Activated CD4-positive, alpha-beta T cell treated with anti-CD3 and anti-CD28 coated beads, Interleukin-2, amount 50 U/mL, for 48 hours (primary cell): ENCODE results near the gene OR10G4.
"Not testable (repeated sequence)": the region's sequence is repeated elsewhere in the genome, so short reads cannot be mapped to it uniquely, and the experiment has no call there.

Experiments
- DNase-seq, 2 experiments: peaks; one replicate each; pipeline ENCODE4 v3.0.0-alpha.2; 2020

OR10G4 gene, protein sequence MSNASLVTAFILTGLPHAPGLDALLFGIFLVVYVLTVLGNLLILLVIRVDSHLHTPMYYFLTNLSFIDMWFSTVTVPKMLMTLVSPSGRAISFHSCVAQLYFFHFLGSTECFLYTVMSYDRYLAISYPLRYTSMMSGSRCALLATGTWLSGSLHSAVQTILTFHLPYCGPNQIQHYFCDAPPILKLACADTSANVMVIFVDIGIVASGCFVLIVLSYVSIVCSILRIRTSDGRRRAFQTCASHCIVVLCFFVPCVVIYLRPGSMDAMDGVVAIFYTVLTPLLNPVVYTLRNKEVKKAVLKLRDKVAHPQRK

DNA sequence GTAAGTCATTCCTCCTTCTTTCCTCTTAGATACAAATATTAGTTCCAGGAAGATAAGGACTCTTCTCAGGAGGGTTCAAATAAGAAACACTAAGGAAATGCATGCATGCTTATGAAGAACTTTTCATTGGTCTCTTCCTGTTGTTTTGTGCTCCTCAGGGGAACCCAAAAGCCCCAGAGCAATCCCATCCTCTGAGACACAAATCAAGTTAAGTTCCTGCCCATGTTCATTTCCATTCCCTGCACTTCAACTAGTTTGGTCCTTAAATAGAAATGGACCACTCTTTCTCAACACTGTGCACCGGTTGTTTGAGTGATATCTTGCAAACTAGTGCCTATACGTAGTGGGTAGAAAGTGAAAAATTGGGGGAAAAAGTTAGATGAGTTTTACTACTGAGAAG lies at the start of gene OR10G4:
Gene OR10G4, plus strand, starts transcription at position 301 of the 400 bp plus-strand sequence. CDS start 2,578 bp downstream, outside the sequence.
- no peak for DNase-seq

DNA sequence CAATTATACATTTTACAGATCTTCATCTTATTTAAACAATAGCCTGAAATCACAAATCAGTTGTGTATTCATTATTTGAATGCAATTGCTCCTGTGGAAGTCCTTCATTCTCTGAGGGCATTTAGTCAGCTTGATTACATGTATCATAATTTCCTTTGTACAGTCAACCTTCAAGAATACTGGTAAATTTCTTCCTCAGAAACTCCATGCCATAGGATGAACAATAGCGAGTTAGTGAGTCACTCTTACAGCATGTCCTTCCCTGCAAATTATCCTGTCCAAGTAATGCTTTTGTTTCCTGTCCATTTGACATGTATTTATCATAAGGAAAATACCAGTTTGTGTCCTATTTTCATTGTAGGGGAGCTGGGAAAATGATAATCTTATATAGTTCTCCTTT lies 39.0 kb upstream of the OR10G4 start:
- no peak for DNase-seq

DNA sequence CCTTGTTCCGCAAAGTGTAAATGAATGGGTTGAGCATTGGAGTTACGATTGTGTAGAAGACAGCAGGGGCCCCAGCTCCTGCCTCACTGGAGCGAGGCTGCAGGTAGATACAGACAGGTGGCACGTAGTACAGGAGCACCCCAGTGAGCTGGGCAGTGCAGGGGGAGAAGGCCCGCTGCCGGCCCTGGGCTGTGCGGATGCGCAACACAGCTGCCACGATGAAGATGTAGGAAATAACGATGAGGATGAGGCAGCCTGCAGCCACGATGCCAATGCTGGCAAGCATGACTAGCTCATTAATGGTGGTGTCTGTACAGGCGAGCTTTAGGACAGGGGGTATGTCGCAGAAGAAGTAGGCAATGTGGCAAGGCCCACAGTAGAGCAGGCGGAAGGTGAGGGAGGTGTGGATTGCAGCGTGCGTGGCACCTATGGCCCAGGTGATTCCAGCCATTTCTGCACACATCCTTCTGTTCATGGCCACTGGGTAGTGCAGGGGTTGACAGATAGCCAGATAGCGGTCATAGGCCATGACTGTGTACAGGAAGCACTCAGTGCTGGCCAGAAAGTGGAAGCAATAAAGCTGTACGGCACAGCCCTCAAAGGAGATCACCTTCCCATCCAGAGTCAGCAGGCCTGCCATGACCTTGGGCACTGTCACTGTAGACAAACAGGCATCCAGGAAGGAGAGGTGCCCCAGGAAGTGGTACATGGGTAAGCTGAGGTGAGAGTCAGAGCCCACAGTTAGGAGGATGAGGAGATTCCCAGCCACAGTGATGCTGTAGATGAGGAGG lies 35.8 kb upstream of the OR10G4 start:
- DNase-seq = no peak

DNA sequence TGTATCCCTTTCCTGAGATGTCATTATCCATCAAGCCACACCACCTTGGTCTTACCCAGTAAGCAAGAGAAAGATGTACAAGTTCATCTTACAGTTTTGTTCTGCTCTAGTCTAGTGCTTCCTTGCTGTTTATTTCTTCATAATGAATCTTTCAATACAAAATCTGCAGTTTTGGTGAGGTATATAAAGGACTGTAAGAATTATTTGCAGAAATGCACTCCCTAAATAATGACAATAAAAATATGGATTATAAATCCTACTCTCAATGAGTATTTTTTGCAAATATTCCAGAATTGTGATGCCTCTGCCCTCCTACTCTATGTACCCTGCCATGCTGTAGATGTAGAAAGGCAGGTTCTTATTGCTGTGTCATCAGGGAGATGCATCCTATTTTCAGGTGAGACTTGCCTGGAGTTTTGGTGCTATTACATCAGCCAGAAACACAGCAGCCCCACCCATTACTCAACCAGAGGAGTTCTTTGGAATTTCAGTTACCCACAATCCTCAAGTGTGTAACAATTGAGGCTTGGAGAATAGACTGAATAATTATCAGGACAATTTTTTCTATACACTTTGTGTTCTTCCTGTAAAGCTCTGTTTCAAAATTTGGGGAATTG lies 35.0 kb upstream of the OR10G4 start, which contains the start of gene OR10S1:
Gene OR10S1, minus strand, starts transcription at position 51 of the 617 bp plus-strand sequence. CDS start 117 bp downstream, outside the sequence.
- DNase-seq = no peak

DNA sequence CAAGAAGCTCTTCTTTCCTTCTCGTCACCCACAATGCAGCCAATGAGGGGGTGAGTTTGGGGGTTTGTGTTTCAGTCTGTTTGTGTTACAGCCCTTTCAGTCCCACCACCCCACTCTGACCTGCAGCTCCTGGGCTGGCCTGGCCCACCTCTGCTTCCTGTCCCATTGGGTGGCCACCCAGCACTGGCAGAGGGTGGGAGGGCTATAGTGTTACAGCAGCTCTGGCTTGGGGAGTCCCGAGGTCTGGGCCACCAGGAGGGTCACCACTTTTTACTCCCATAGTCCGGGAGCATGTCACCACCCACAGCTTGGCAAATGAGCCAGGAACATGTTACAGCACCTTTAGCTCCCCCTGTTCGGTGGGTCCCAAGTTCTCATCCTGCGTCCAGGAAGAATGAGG lies 33.5 kb upstream of the OR10G4 start:
- DNase-seq = no peak

DNA sequence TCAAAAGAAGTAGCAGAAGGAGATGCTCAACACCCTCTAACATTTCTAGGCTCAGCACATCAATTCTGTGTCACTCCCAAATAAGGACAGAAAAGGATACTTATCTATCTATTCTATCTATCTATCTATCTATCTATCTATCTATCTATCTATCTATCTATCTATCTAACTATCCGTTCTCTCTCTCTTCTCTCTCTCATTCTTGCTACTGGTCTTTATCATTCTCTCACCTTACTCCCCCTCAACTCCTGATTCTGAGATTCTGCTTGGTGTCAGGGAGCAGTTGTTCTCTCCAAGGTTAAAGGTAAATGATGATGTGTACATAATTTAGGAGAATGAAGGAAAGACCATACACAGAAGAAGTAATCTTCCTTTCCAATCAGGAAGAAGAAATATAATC lies 17.7 kb upstream of the OR10G4 start, which contains the start of gene OR10G6:
Gene OR10G6, minus strand, starts transcription at position 43 of the 400 bp plus-strand sequence. Its CDS starts 0 bp downstream, at position 43.
- DNase-seq = no peak

DNA sequence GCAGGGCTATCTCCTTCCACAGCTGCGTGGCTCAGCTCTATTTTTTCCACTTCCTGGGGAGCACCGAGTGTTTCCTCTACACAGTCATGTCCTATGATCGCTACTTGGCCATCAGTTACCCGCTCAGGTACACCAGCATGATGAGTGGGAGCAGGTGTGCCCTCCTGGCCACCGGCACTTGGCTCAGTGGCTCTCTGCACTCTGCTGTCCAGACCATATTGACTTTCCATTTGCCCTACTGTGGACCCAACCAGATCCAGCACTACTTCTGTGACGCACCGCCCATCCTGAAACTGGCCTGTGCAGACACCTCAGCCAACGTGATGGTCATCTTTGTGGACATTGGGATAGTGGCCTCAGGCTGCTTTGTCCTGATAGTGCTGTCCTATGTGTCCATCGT lies 3.0 kb downstream of the OR10G4 start:
- not testable (repeated sequence) for DNase-seq

DNA sequence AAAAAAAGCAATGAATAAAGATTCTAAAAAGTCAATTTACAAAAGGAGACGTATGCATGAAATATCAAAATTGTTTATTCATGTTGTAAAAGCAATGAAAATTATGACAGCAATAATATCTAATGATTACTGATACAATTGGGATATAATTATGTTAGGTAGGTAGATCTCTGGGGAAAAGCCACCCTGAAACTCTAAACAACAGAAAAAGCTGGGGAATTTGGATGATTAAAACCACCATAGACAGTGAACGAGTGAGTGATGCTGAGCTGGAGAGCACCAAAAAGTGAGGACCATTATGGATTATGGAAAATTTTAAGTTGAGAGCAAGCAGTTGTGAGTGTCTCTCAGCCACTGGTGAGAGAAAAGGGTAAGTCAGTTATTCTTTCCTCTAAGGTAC lies 13.7 kb downstream of the OR10G4 start, which contains the start of gene OR10G8:
Gene OR10G8, plus strand, starts transcription at position 301 of the 400 bp plus-strand sequence. CDS start 2,825 bp downstream, outside the sequence.
- no peak for DNase-seq

DNA sequence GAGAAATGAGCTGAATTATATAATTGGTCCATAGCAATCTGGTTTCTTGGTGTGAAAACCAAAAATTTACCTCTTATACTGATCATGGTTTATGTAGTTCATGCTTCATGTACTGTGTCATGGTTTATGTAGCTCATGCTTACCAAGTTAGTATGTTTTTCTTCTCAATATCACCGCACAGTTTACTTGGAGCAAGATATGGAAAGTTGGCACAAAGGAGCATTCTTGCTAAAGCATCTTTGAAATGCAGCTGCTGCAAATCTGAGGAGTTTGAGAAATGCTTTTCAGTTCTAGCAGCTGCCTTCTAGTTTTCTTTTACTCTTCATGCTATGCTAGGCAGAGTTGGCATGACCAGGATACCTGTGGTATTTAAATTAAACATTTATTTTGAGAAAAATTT lies 23.9 kb downstream of the OR10G4 start:
- DNase-seq = no peak

DNA sequence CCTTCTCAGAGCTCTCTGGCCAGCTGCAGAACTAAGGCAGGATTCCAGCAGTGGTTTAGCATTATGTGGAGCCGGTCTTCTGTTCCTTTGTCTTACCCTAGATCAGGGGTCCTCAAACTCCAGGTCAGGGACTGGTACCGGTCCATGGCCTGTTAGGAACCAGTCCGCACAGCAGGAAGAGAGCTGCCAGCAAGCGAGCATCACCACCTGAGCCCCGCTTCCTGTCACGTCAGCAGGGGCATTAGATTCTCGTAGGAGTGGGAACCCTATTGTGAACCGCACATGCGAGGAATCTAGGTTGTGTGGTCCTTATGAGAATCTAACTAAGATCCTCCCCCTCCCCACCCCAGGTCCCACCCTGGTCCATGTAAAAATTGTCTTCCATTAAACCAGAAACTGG lies 26.8 kb downstream of the OR10G4 start:
- no peak for DNase-seq

DNA sequence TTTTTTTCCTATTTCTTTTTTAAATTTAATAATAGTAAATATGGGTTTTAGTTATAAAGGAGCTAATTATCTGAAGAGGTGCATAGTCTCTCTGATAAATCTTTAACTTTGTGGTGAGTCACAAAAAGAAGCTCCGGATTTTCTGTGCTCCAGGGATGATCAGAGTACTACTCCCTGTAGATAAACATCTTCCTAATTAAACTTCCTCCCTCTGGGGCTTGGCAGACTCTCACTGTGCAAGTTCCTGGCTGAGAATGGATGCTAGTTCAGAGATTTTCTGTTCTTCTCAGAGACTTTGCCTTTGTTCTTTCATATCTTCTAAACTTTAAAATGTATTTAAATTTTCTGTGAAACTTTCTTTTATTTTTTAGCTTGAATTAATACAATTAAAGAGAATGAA lies 28.5 kb downstream of the OR10G4 start, which contains the start of gene OR10G7:
Gene OR10G7, minus strand, starts transcription at position 72 of the 400 bp plus-strand sequence. CDS start 2,324 bp downstream, outside the sequence.
- no peak for DNase-seq

DNA sequence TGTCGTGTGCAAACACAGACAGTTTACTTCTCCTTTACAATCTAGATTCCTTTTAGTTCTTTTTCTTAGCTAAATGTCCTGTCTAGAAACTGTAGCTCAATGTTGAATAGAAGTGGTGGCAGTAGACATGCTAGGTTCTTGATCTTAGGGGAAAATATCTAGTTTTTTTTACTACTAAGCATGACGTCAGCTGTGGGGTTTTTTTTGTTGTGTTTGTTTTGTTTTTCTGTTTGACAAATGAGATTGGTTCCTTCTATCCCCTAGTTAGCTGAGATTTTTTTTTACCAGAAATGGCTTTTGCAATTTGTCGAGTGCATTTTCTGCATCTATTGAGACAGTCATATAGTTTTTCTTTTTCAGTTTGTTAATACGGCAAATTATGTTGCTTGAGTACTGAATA lies 30.6 kb downstream of the OR10G4 start:
- DNase-seq = no peak

DNA sequence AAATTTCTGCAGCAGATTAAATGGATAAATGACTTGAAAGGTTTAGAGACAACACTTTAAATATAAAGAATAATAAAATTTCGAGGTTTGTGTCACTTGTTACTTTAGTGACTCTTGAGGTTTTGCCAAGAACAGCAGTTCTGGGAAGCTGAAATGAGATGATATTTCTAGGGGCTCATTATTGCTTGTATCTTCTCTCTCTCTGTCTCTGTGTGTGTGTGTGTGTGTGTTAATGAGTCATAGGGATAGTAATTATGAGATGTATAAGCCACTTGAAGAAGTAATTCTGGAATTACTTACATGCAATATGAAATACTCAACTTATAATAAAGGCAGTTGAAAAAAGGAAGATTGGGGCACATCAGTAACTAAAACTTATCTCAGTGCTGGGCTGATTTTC lies 38.0 kb downstream of the OR10G4 start:
- no peak for DNase-seq

DNA sequence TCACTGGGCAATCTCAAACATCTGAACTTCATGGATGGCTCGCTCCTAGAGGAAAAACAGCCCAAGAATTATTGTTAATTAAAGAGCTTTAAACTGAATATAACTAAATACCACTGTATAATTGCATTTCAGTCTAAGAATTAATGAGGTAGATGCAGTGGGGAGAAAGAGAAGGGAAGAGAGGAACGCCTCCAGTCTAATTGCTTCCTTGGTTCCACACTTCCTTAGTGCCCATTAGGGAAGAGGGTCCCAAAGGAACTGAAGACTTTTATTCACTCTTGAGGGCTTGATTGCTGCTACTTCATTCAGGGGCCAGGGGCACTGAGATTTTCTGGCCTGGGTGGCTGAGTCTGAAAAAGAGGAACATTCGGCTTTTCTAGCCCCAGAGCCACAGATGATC lies 40.2 kb downstream of the OR10G4 start:
- DNase-seq = no peak
